GM06990 (cell line): ENCODE results near the gene RGL4.

Experiments used
- DNase-seq: peaks from one replicate; pipeline ENCODE4 v3.0.0-alpha.2; 2011; ENCODE audit not compliant: insufficient read length; ENCODE audit errors: extremely low read depth
- H3K27me3 ChIP-seq: replicated peaks from 2 replicates; pipeline ENCODE4 v1.6.0; 2011; ENCODE audit warnings: low read length; ENCODE audit not compliant: control insufficient read depth, insufficient read depth
- H3K36me3 ChIP-seq: 2 replicates; pipeline ENCODE4 v1.5.1; 2011; ENCODE audit warnings: low read length; ENCODE audit not compliant: control insufficient read depth, insufficient read depth
- H3K4me3 ChIP-seq: replicated peaks from 2 replicates; pipeline ENCODE4 v1.5.1; 2011; ENCODE audit warnings: low read depth, mild to moderate bottlenecking, control low read depth, low read length
- CTCF ChIP-seq: IDR thresholded peaks from 2 replicates; pipeline ENCODE4 v1.5.1; 2011; ENCODE audit warnings: low read length, control low read depth, mild to moderate bottlenecking, inconsistent platforms; ENCODE audit not compliant: insufficient read depth, poor library complexity, severe bottlenecking

RGL4 gene

GRCh38 chr22:23695571-23696325, 4.9 kb downstream of the RGL4 start:
- Histone ChIP-seq H3K36me3 (peaks cover 7% of the 10 kb centered on the region), H3K27me3 (no peaks in the 10 kb centered on the region), H3K4me3 (no peak overlapping the region)
- DNase-seq = no peak
- TF ChIP-seq CTCF = no peak

- H3K4me3 ChIP-seq = no peak overlapping the region
These were observed 5.6 kb downstream of the RGL4 start for GRCh38 chr22:23696326-23696851.

GRCh38 chr22:23697031-23697970, 6.5 kb downstream of the RGL4 start:
- Histone ChIP-seq H3K27me3 (no peaks in the 10 kb centered on the region), H3K36me3 (peaks cover 7% of the 10 kb centered on the region), H3K4me3 (no peak overlapping the region)
- DNase-seq = no peak
- TF ChIP-seq CTCF = no peak

More at GRCh38 chr22:23696326-23696851, 5.6 kb downstream of the RGL4 start:
- peak; percentile 73 for DNase-seq
- peaks cover 7% of the 10 kb centered on the region for H3K36me3 ChIP-seq
- H3K27me3 ChIP-seq = no peaks in the 10 kb centered on the region
- no peak for TF ChIP-seq CTCF

- H3K27me3 ChIP-seq = no peaks in the 10 kb centered on the region
- TF ChIP-seq CTCF = no peak
- DNase-seq = no peak
- peaks cover 7% of the 10 kb centered on the region for H3K36me3 ChIP-seq
- H3K4me3 ChIP-seq = no peak overlapping the region
These were observed 7.3 kb downstream of the RGL4 start for GRCh38 chr22:23698094-23698493.

- Histone ChIP-seq H3K4me3 (no peak overlapping the region), H3K27me3 (no peaks in the 10 kb centered on the region), H3K36me3 (peaks cover 6% of the 10 kb centered on the region)
- no peak for TF ChIP-seq CTCF
- DNase-seq = no peak
These were observed 7.9 kb downstream of the RGL4 start for GRCh38 chr22:23698673-23699235.
